Occipital lobe (tissue), 2 donors: Measurements from ENCODE around the gene UBA52. TPM values are rescaled to one million over a fixed set of nuclear protein-coding genes. Genes with fewer than 3 reads are reported as not detected.
A peak's percentile ranks its signal among the peaks of the same experiment; 100 is the strongest.

Experiments used
- DNase-seq: peaks from one replicate; lab custom pipeline; 2025; lab: John Stamatoyannopoulos, UW
- total RNA-seq: library from RNA; depleted of rRNA; stranded (reverse); fragments of >200 nt; gene quantifications from one replicate; pipeline ENCODE4 v1.2.3, GENCODE V29; 2014

Gene UBA52
- total RNA-seq, 1 donor from 2014 or later: 530 TPM

- no peak for DNase-seq
Observed at GRCh38 chr19:18608102-18608804, 36.6 kb downstream of the UBA52 start.

- DNase-seq: no peak
Observed at GRCh38 chr19:18608805-18609716, 37.4 kb downstream of the UBA52 start.

- DNase-seq: no peak
Observed at GRCh38 chr19:18609717-18610051, 38.0 kb downstream of the UBA52 start.

- DNase-seq: no peak
Observed at GRCh38 chr19:18610245-18610555, 38.5 kb downstream of the UBA52 start.

GRCh38 chr19:18610556-18611326 is 39.1 kb downstream of the UBA52 start:
- DNase-seq: no peak

GRCh38 chr19:18611327-18612050 is 39.8 kb downstream of the UBA52 start:
- no peak for DNase-seq

- DNase-seq: no peak
Observed at GRCh38 chr19:18612051-18612771, 40.6 kb downstream of the UBA52 start.

GRCh38 chr19:18612772-18613588 is 41.3 kb downstream of the UBA52 start, which contains the start of gene TMEM59L:
Gene TMEM59L (plus strand): TSS chr19:18612870. CDS start chr19:18612959, 89 bp downstream.
- peak; percentile 32 for DNase-seq

- no peak for DNase-seq
Observed at GRCh38 chr19:18613589-18614234, 42.1 kb downstream of the UBA52 start.

- DNase-seq: no peak
Observed at GRCh38 chr19:18616023-18616422, 44.4 kb downstream of the UBA52 start.

GRCh38 chr19:18617562-18617961 is 45.9 kb downstream of the UBA52 start:
- no peak for DNase-seq

- no peak for DNase-seq
Observed at GRCh38 chr19:18618236-18618635, 46.6 kb downstream of the UBA52 start.

- DNase-seq: no peak
Observed at GRCh38 chr19:18620311-18620710, 48.7 kb downstream of the UBA52 start.

- no peak for DNase-seq
Observed at GRCh38 chr19:18620902-18621301, 49.2 kb downstream of the UBA52 start.

GRCh38 chr19:18626906-18627305 is 55.2 kb downstream of the UBA52 start:
- no peak for DNase-seq
